Measurements from ENCODE around the gene IL17RE.

GRCh38 chr3:9942934-9943690 lies 40.5 kb downstream of the IL17RE start:
- TF ChIP-seq CTCF (IDR thresholded peaks at IDR 0.05) (no peak), POLR2A (IDR thresholded peaks at IDR 0.05) (no peak)
